PFSK-1 (cell line): ENCODE results near the gene MYH15.

ENCODE experiments used
- POLR2AphosphoS5 ChIP-seq: IDR thresholded peaks from 2 replicates; pipeline ENCODE4 v1.6.1; 2012; ENCODE audit warnings: low read depth, mild to moderate bottlenecking, control low read depth, low read length, moderate library complexity
- REST ChIP-seq, 2 experiments: IDR thresholded peaks; 2 replicates each; pipeline versions ENCODE4 v1.6.1 to v1.8.0; 2011 to 2012; ENCODE audit warnings: low read depth in 2 of 2, low read length in 2 of 2, control low read depth in 1 of 2, inconsistent platforms in 1 of 2, mild to moderate bottlenecking in 1 of 2, moderate library complexity in 1 of 2; ENCODE audit not compliant: insufficient read depth in 1 of 2
- TAF1 ChIP-seq: IDR thresholded peaks from 2 replicates; pipeline ENCODE4 v1.6.1; 2012; ENCODE audit warnings: low read length, control low read depth, borderline replicate concordance; ENCODE audit not compliant: insufficient read depth

GRCh38 chr3:108380128-108380795 is 130.1 kb downstream of the MYH15 start:
- TF ChIP-seq POLR2AphosphoS5 (no peak), TAF1 (no peak), REST (IDR thresholded peaks at IDR 0.05; ENCODE audit: insufficient read depth in 1 of 2, low read depth in 2 of 2, low read length in 2 of 2) (no peak)
